Activated gamma-delta T cell (primary cell): ENCODE data around the gene ANKRD1.
"Not testable (repeated sequence)": the region's sequence is repeated elsewhere in the genome, so short reads cannot be mapped to it uniquely, and the experiment has no call there.

ENCODE experiments used
- DNase-seq: peaks from one replicate; lab custom pipeline; 2025; lab: John Stamatoyannopoulos, UW

The ANKRD1 gene

GRCh38 chr10:90912174-90912573 lies 8.7 kb downstream of the ANKRD1 start:
- no peak for DNase-seq

- no peak for DNase-seq
Observed at GRCh38 chr10:90911133-90912051, 9.5 kb downstream of the ANKRD1 start.

- no peak for DNase-seq
Observed at GRCh38 chr10:90906596-90906995, 14.3 kb downstream of the ANKRD1 start.

- DNase-seq = no peak
Observed at GRCh38 chr10:90905925-90906324, 15.0 kb downstream of the ANKRD1 start.

- DNase-seq = not testable (repeated sequence)
Observed at GRCh38 chr10:90896916-90897315, 24.0 kb downstream of the ANKRD1 start.

GRCh38 chr10:90893190-90893589 lies 27.7 kb downstream of the ANKRD1 start:
- no peak for DNase-seq

- no peak for DNase-seq
Observed at GRCh38 chr10:90890347-90890746, 30.5 kb downstream of the ANKRD1 start.

- no peak for DNase-seq
Observed at GRCh38 chr10:90889636-90890035, 31.3 kb downstream of the ANKRD1 start.

- no peak for DNase-seq
Observed at GRCh38 chr10:90888387-90888786, 32.5 kb downstream of the ANKRD1 start.

GRCh38 chr10:90887555-90887954 lies 33.3 kb downstream of the ANKRD1 start:
- no peak for DNase-seq

- DNase-seq = no peak
Observed at GRCh38 chr10:90885176-90885575, 35.7 kb downstream of the ANKRD1 start.

- no peak for DNase-seq
Observed at GRCh38 chr10:90884431-90884830, 36.5 kb downstream of the ANKRD1 start.

GRCh38 chr10:90880059-90880719 lies 40.7 kb downstream of the ANKRD1 start:
- not testable (repeated sequence) for DNase-seq

- no peak for DNase-seq
Observed at GRCh38 chr10:90879062-90879461, 41.8 kb downstream of the ANKRD1 start.

- DNase-seq = no peak
Observed at GRCh38 chr10:90872648-90873020, 48.3 kb downstream of the ANKRD1 start.

GRCh38 chr10:90871766-90872647 lies 48.9 kb downstream of the ANKRD1 start, which contains the start of gene RPP30:
Gene RPP30, plus strand, starts transcription at chr10:90871974. Its CDS starts 13 bp downstream, at chr10:90871987.
- peak; percentile 70 for DNase-seq

GRCh38 chr10:90871279-90871765 lies 49.6 kb downstream of the ANKRD1 start:
- no peak for DNase-seq

GRCh38 chr10:90866050-90866598 lies 54.8 kb downstream of the ANKRD1 start:
- DNase-seq = no peak

GRCh38 chr10:90865401-90865800 lies 55.5 kb downstream of the ANKRD1 start:
- DNase-seq = no peak

GRCh38 chr10:90862908-90863514 lies 57.9 kb downstream of the ANKRD1 start:
- DNase-seq = no peak
